Measurements from ENCODE around the gene C1orf74.

C1orf74 gene

GRCh38 chr1:209767706-209768105 is 16.7 kb downstream of the C1orf74 start:
- H3K9me3 ChIP-seq (ENCODE audit: control insufficient read depth, insufficient read depth, low read length), result peaks cover 13% of the 10 kb centered on the region; the same call in 1 of the 2 replicates
- peaks cover 28% of the 10 kb centered on the region for H3K4me1 ChIP-seq (ENCODE audit: control insufficient read depth, low read length)
- no peaks in the 10 kb centered on the region for H3K36me3 ChIP-seq (ENCODE audit: control insufficient read depth, low read length)
- TF ChIP-seq EZH2phosphoT487 (IDR thresholded peaks at IDR 0.05; ENCODE audit: borderline replicate concordance, low read length) (no peak), CTCF (IDR thresholded peaks at IDR 0.05; ENCODE audit: low read depth, low read length, poor library complexity, severe bottlenecking) (no peak)
- H3K4me2 ChIP-seq (ENCODE audit: low read length), result no peak overlapping the region
- H3K79me2 ChIP-seq (ENCODE audit: control insufficient read depth, low read length), result no peaks in the 10 kb centered on the region
- no peaks in the 10 kb centered on the region for H3K27me3 ChIP-seq (ENCODE audit: control insufficient read depth, low read length)
- H3K27ac ChIP-seq (ENCODE audit: low read depth, low read length), result no peak overlapping the region
- no peak overlapping the region for H3K4me3 ChIP-seq (ENCODE audit: low read length)
- H3K9me2 ChIP-seq (replicated peaks; ENCODE audit: control insufficient read depth, low read length), result no peaks in the 10 kb centered on the region
- H3F3A ChIP-seq (ENCODE audit: control insufficient read depth, insufficient read depth), result peaks cover 4% of the 10 kb centered on the region; the same call in 1 of the 2 replicates
- H4K20me1 ChIP-seq (ENCODE audit: control insufficient read depth, insufficient read depth, low read depth, low read length), result no peaks in the 10 kb centered on the region

- no peaks in the 10 kb centered on the region for H3K27me3 ChIP-seq (ENCODE audit: control insufficient read depth, low read length)
- H3F3A ChIP-seq (ENCODE audit: control insufficient read depth, insufficient read depth), result peaks cover 4% of the 10 kb centered on the region; the same call in 1 of the 2 replicates
- no peak overlapping the region for H3K4me3 ChIP-seq (ENCODE audit: low read length)
- TF ChIP-seq CTCF (IDR thresholded peaks at IDR 0.05; ENCODE audit: low read depth, low read length, poor library complexity, severe bottlenecking) (no peak), EZH2phosphoT487 (IDR thresholded peaks at IDR 0.05; ENCODE audit: borderline replicate concordance, low read length) (no peak)
- H3K79me2 ChIP-seq (ENCODE audit: control insufficient read depth, low read length), result no peaks in the 10 kb centered on the region
- H3K9me3 ChIP-seq (ENCODE audit: control insufficient read depth, insufficient read depth, low read length), result peaks cover 13% of the 10 kb centered on the region; the same call in 1 of the 2 replicates
- H3K36me3 ChIP-seq (ENCODE audit: control insufficient read depth, low read length), result no peaks in the 10 kb centered on the region
- H3K27ac ChIP-seq (ENCODE audit: low read depth, low read length), result no peak overlapping the region
- H3K9me2 ChIP-seq (replicated peaks; ENCODE audit: control insufficient read depth, low read length), result no peaks in the 10 kb centered on the region
- H3K4me1 ChIP-seq (ENCODE audit: control insufficient read depth, low read length), result peaks cover 28% of the 10 kb centered on the region
- H4K20me1 ChIP-seq (ENCODE audit: control insufficient read depth, insufficient read depth, low read depth, low read length), result no peaks in the 10 kb centered on the region
- H3K4me2 ChIP-seq (ENCODE audit: low read length), result no peak overlapping the region
These were observed 17.3 kb downstream of the C1orf74 start for GRCh38 chr1:209767096-209767495.

GRCh38 chr1:209766051-209766450 is 18.3 kb downstream of the C1orf74 start:
- Histone ChIP-seq H4K20me1 (ENCODE audit: control insufficient read depth, insufficient read depth, low read depth, low read length) (no peaks in the 10 kb centered on the region), H3K9me2 (replicated peaks; ENCODE audit: control insufficient read depth, low read length) (no peaks in the 10 kb centered on the region), H3K27me3 (ENCODE audit: control insufficient read depth, low read length) (no peaks in the 10 kb centered on the region), H3K9me3 (ENCODE audit: control insufficient read depth, insufficient read depth, low read length) (peaks cover 10% of the 10 kb centered on the region; the same call in 1 of the 2 replicates), H3K4me2 (ENCODE audit: low read length) (no peak overlapping the region), H3K4me3 (ENCODE audit: low read length) (no peak overlapping the region), H3K4me1 (ENCODE audit: control insufficient read depth, low read length) (peaks cover 28% of the 10 kb centered on the region), H3K27ac (ENCODE audit: low read depth, low read length) (no peak overlapping the region), H3F3A (ENCODE audit: control insufficient read depth, insufficient read depth) (peaks cover 4% of the 10 kb centered on the region; the same call in 1 of the 2 replicates), H3K79me2 (ENCODE audit: control insufficient read depth, low read length) (no peaks in the 10 kb centered on the region), H3K36me3 (ENCODE audit: control insufficient read depth, low read length) (0 out of 2 replicates have a peak, but pooled peaks cover 3% of the 10 kb centered on the region)
- TF ChIP-seq CTCF (IDR thresholded peaks at IDR 0.05; ENCODE audit: low read depth, low read length, poor library complexity, severe bottlenecking) (no peak), EZH2phosphoT487 (IDR thresholded peaks at IDR 0.05; ENCODE audit: borderline replicate concordance, low read length) (no peak)
